22Rv1 (cell line): ENCODE data around the gene RMND5B.

ENCODE experiments used
- H3K27ac ChIP-seq: fragments of 450-650 bp; 2 replicates; pipeline ENCODE4 v1.5.1; 2017
- ZFX ChIP-seq: fragments of 450-650 bp; IDR thresholded peaks from 2 replicates; pipeline ENCODE4 v1.6.1; 2017; ENCODE audit warnings: antibody characterized with exemption, borderline replicate concordance
- TF ChIP-seq, protein P1 (sequence below): fragments of 450-650 bp; IDR thresholded peaks from 2 replicates; pipeline ENCODE4 v1.5.1; 2017; ENCODE audit warnings: mild to moderate bottlenecking

Gene RMND5B

DNA sequence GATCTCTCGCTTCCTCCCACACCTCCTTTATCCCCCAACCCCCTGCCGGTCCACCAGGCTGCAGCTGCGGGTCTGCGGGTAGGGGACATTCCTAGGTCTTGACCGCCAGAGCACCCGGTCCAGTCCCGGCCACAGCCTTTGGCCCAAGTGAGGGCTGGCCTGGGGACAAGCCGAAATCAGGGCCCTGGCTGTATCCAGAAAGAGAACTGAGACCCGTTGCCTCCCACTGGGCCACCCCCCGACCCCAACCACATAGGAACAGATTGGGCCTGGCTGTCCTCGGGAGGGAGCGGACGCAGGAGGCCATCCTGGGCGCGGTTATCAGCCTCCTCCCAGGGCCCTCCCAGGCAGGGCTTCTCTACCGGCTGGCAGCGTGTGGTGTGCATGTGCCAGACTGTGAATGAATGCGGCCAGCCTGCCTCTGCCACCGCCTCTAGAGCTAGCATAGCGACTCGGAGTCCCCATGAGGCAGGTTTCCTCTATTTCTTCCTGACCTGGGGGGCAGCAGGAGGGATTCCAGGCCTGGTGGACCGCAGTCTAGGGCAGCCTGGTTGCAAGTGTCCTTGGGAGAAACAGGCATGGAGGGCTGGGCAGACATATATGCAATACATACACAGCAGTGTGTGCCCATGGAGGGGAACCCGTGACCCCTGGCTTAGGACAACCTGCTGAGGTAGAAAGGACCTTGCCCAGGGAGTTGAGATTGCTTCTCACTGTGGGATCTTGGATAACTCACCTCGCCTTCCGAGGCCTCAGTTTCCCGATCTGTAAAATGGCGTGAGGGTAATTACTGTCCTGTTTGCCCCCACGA, 16.3 kb upstream of the RMND5B start:
- TF ChIP-seq, protein P1, sequence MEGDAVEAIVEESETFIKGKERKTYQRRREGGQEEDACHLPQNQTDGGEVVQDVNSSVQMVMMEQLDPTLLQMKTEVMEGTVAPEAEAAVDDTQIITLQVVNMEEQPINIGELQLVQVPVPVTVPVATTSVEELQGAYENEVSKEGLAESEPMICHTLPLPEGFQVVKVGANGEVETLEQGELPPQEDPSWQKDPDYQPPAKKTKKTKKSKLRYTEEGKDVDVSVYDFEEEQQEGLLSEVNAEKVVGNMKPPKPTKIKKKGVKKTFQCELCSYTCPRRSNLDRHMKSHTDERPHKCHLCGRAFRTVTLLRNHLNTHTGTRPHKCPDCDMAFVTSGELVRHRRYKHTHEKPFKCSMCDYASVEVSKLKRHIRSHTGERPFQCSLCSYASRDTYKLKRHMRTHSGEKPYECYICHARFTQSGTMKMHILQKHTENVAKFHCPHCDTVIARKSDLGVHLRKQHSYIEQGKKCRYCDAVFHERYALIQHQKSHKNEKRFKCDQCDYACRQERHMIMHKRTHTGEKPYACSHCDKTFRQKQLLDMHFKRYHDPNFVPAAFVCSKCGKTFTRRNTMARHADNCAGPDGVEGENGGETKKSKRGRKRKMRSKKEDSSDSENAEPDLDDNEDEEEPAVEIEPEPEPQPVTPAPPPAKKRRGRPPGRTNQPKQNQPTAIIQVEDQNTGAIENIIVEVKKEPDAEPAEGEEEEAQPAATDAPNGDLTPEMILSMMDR, result no peak
- no peak for TF ChIP-seq ZFX
- peak overlapping the region; percentile 37 for H3K27ac ChIP-seq

DNA sequence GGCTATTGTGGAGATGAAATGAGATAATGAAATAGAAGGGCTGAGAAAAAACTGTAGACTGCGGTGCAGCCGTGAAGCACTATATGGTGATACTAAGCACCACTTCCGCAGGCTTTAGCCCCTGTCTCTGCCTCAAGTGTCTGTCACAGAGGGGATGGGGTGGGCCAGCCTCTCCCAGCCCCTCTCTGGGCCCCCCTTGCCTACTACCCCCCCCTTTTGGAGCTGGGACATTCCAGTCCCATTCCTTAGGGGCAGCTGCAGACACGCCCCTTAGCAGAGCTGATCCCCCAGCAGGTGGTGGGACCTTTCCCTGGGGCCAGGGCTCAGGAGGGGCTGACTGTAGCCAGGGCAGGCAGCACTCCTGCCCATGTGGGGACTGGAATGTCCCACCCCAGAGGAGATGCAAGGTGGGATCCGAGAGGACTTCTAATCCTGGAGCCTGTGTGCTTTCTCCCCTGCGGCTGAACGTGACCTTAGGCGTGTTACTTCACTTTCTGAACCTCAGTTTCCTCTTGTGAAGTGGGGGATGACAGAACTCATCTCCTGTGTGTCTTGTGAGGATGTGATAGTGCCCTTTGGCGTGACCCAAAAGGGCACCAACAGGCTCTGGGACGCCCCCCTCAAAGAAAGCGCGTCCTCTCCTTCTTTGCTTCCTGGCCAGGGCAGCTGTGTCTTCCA, 15.5 kb upstream of the RMND5B start:
- H3K27ac ChIP-seq, result no peak overlapping the region
- TF ChIP-seq ZFX, result no peak
- TF ChIP-seq, protein P1, result no peak

DNA sequence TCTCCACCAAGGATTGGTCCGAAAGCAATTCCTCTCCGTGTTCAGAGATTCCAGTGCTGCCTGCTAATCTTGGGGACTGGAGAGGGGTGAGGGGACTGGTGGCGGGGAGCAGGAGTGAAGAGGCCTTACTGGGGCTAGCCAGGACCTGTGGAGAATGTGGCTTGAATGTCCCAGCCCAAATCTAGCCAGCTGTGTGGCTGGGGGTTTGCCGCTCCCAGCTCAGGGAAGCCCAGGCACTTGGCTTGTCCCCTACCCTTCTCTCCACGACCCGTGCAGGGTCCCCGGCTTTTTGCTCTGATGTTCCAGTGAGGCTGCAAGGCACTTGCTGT, 15.0 kb upstream of the RMND5B start:
- TF ChIP-seq ZFX, result no peak
- TF ChIP-seq, protein P1, result no peak
- no peak overlapping the region for H3K27ac ChIP-seq

DNA sequence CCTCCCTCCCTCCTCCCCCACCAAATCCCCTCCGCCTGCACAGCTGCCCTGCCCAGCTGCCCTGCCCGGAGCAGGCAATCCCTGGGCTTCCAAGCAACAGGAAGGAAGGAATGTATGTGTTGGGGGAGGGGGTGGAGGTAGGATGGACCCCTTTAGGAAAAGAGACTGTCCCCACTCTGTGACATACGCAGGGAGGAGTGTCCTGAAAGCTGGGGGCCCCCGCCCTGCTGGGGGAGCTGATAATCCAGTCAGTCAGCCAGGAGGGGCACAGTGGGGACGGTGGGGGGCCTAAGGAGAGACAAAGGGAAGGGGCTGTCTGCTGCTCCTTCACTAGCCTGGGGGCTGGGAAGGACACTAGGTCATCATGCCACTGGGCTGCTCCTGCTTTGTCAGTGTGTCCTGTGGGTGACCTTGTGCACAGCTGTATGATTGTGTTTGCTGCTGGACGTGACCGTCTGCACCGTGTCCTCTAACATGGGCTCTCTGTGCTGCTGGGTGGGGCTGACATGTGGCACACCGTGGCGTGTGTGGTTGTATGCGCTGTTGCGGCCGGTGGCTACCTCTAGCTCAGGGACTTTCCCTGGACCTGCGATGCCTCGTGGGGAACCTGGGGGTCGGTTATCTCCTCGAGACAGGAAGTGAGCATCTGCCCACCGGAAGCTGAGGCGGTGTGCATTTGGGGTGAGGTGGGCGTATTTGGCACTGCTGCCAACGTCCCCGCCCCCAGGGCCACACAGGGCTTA, 14.5 kb upstream of the RMND5B start:
- H3K27ac ChIP-seq, result no peak overlapping the region
- TF ChIP-seq ZFX, result no peak
- TF ChIP-seq, protein P1, result no peak

DNA sequence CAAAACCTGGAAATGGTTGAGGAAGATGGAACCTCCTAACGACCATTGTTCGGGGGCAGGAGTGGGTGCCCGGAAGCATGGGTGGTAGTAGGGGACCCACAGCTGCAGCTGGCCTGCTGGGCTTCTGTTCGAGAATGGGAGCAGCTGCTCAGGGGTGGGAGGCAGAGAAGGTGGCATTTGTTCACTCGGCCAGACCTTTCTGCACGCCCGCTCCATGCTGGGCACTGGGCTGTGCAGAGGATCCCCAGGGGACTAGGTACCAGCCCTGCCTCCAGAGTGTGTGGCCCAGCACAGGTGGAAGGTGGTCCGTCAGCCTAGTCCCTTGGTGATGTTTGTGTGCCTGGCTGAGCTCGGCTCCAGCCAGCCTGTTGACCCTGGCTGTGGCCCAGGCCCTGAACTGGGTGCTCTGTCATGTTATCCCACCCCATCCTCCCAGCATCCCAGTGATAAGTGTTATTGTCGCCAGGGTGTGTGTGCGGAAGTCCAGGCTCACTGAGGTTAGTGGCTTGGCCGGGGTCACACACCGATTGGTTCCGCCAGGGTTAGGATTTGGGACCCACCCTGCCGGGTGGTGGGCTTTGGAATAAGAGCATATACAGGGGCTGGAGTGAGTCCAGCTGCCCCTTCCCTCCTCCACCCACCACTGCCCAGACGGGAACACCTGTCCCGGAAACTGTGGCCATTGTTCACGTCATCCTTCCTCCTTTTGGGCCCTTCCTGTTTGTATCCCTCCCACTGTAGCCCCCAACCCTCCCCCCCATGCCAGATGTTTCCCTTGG, 12.7 kb upstream of the RMND5B start:
- TF ChIP-seq ZFX, result no peak
- TF ChIP-seq, protein P1, result no peak
- no peak overlapping the region for H3K27ac ChIP-seq

DNA sequence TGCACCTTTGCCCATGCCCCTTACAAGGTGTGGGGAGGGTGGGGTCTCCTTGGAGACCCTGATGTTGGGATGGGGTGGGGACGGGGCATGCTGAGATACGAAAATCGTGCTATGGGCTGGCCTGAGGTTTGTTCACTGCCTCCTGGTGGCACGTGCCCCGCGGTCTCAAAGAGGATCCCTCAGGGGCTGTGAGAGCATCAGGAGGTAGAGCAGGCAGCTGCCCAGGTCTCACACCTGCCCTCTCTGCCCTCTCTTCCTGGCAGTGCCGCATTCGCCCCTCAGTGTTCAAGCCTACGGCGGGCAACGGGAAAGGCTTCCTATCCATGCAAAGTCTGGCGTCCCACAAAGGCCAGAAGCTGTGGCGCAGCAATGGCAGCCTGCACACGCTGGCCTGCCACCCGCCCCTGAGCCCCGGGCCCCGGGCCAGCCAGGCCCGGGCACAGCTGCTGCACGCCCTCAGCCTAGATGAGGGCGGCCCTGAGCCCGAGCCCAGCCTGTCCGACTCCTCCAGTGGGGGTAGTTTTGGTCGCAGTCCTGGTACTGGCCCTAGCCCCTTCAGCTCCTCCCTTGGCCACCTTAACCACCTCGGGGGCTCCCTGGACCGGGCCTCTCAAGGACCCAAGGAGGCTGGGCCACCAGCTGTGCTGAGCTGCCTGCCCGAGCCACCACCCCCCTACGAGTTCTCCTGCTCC, 10.8 kb upstream of the RMND5B start:
- TF ChIP-seq, protein P1, result no peak
- no peak for TF ChIP-seq ZFX
- no peak overlapping the region for H3K27ac ChIP-seq
